HepG2 (cell line): Measurements from ENCODE around the gene IKZF3. TPM values are rescaled to one million over a fixed set of nuclear protein-coding genes. Genes with fewer than 3 reads are reported as not detected.

Experiments
- AGO1 ChIP-seq: fragments of 200-400 bp; formaldehyde crosslinking; IDR thresholded peaks from 2 replicates; pipeline ENCODE4 v1.6.1; 2017; ENCODE audit warnings: mild to moderate bottlenecking, low read depth, low read length, moderate library complexity; ENCODE audit not compliant: poor library complexity, severe bottlenecking
- BHLHE40 ChIP-seq: IDR thresholded peaks from 2 replicates; pipeline ENCODE4 v1.6.1; 2011; ENCODE audit warnings: low read length, improper control_type of control experiment
- CEBPG ChIP-seq: IDR thresholded peaks from 2 replicates; pipeline ENCODE4 v1.6.1; 2016
- FIP1L1 ChIP-seq: fragments of 200-400 bp; formaldehyde crosslinking; IDR thresholded peaks from 2 replicates; pipeline ENCODE4 v1.6.1; 2018; ENCODE audit warnings: low read depth, mild to moderate bottlenecking, low read length, moderate library complexity, borderline replicate concordance; ENCODE audit not compliant: insufficient read depth
- FOXP4 ChIP-seq: sonication (generic); formaldehyde crosslinking; IDR thresholded peaks from 2 replicates; pipeline ENCODE4 v1.4.0; 2020; ENCODE audit warnings: missing genetic modification reagents
- MEIS2 ChIP-seq: sonication (generic); formaldehyde crosslinking; IDR thresholded peaks from 2 replicates; pipeline ENCODE4 v1.9.0; 2021; ENCODE audit warnings: mild to moderate bottlenecking, missing genetic modification reagents
- NFYB ChIP-seq: sonication (generic); formaldehyde crosslinking; IDR thresholded peaks from 2 replicates; pipeline ENCODE4 v1.4.0; 2020; ENCODE audit warnings: missing genetic modification reagents
- PLRG1 ChIP-seq: fragments of 450-650 bp; conservative IDR thresholded peaks from 2 replicates; pipeline ENCODE4 v1.6.1; 2016
- SMARCE1 ChIP-seq: fragments of 450-650 bp; IDR thresholded peaks from 2 replicates; pipeline ENCODE4 v1.6.1; 2017; ENCODE audit warnings: borderline replicate concordance
- SP140L ChIP-seq: sonication (generic); formaldehyde crosslinking; IDR thresholded peaks from 2 replicates; pipeline ENCODE4 v1.4.0; 2020; ENCODE audit warnings: missing genetic modification reagents, borderline replicate concordance
- ZNF629 ChIP-seq: sonication (generic); formaldehyde crosslinking; conservative IDR thresholded peaks from 2 replicates; pipeline ENCODE4 v1.5.0; 2020; ENCODE audit warnings: missing genetic modification reagents
- ZNF766 ChIP-seq: sonication (generic); formaldehyde crosslinking; IDR thresholded peaks from 2 replicates; pipeline ENCODE4 v1.5.0; 2020; ENCODE audit warnings: missing genetic modification reagents, borderline replicate concordance
- ZSCAN20 ChIP-seq: sonication (generic); formaldehyde crosslinking; IDR thresholded peaks from 2 replicates; pipeline ENCODE4 v1.4.0; 2020; ENCODE audit warnings: missing genetic modification reagents, mild to moderate bottlenecking, borderline replicate concordance
- polyA plus RNA-seq, 8 experiments: library from polyadenylated mRNA; depleted of rRNA in 3 of 8; stranded (reverse) in 7 of 8; unstranded in 1 of 8; fragments of >200 nt; fragmentation: Illumina TruSeq in 4 of 8; extraction: Trizol in 4 of 8; gene quantifications; 2 replicates each; pipeline versions ENCODE4 v1.2.1 to v1.2.3, GENCODE V29; 2011 to 2016; ENCODE audit warnings: low read depth in 4 of 8, missing spikeins in 1 of 8, mixed read lengths in 1 of 8; ENCODE audit not compliant: insufficient read depth in 1 of 8
- total RNA-seq, 5 experiments: library from RNA; depleted of rRNA; stranded (reverse); fragments of >200 nt; fragmentation: Illumina TruSeq; extraction: Trizol; gene quantifications; 2 replicates each; pipeline ENCODE4 v1.2.3, GENCODE V29; 2016; ENCODE audit warnings: low read depth in 1 of 5
- TF ChIP-seq, protein P1 (sequence below): sonication (generic); formaldehyde crosslinking; IDR thresholded peaks from 2 replicates; pipeline ENCODE4 v1.9.0; 2021; ENCODE audit warnings: missing genetic modification reagents, borderline replicate concordance
- TF ChIP-seq, protein P2 (sequence below): sonication (generic); formaldehyde crosslinking; IDR thresholded peaks from 2 replicates; pipeline ENCODE4 v1.5.1; 2020; ENCODE audit warnings: missing genetic modification reagents, mild to moderate bottlenecking, borderline replicate concordance
- TF ChIP-seq, protein P3 (sequence below): sonication (generic); formaldehyde crosslinking; conservative IDR thresholded peaks from 2 replicates; pipeline ENCODE4 v1.4.0; 2020; ENCODE audit warnings: mild to moderate bottlenecking, missing genetic modification reagents, moderate library complexity
- TF ChIP-seq, protein P4 (sequence below): sonication (generic); formaldehyde crosslinking; IDR thresholded peaks from 2 replicates; pipeline ENCODE4 v1.8.1; 2022; ENCODE audit warnings: mild to moderate bottlenecking, missing genetic modification reagents

IKZF3 gene
- total and polyA plus RNA-seq, 2 of the 13 experiments (the other 11 are each of a cell fraction or from before 2014, with no cell fraction given): not detected

DNA sequence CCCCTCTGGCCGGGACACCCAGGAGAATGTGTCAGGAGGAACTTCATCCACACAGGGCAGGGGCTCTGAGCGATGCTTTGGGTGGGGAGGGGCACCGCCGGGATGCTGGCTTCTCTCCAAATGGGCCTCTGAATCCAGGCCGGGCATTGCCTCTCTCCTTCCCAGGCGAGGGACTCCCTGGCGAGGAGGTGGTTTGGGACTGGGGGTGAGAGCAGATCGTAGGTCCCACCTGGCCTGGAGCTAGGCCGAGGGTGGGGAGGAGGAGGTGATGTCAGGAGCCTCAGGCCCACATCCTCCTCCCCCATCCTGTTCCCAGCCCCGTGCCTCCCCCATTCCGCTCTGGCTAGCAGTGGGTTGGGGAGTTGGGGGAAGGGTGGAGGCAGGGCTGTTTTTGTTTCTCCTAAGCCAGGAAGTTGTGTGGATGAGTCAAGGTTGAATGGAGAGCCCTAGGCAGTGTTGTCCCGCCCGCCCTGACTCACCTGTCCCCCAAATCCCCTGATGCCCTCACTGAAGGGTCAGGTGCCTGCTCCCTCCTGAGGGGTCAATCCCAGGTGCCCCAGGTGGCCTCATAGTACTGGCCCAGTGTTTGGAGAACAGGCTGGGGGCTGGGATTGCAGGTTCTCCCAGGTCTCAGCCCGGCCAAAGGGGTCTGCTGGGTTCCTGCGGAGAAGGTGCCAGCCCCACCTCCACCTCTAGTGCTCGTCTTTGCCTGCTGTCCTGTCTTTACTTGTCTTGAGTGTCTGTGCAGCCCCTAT is 123.6 kb downstream of the IKZF3 start (continued):
- TF ChIP-seq, protein P1, sequence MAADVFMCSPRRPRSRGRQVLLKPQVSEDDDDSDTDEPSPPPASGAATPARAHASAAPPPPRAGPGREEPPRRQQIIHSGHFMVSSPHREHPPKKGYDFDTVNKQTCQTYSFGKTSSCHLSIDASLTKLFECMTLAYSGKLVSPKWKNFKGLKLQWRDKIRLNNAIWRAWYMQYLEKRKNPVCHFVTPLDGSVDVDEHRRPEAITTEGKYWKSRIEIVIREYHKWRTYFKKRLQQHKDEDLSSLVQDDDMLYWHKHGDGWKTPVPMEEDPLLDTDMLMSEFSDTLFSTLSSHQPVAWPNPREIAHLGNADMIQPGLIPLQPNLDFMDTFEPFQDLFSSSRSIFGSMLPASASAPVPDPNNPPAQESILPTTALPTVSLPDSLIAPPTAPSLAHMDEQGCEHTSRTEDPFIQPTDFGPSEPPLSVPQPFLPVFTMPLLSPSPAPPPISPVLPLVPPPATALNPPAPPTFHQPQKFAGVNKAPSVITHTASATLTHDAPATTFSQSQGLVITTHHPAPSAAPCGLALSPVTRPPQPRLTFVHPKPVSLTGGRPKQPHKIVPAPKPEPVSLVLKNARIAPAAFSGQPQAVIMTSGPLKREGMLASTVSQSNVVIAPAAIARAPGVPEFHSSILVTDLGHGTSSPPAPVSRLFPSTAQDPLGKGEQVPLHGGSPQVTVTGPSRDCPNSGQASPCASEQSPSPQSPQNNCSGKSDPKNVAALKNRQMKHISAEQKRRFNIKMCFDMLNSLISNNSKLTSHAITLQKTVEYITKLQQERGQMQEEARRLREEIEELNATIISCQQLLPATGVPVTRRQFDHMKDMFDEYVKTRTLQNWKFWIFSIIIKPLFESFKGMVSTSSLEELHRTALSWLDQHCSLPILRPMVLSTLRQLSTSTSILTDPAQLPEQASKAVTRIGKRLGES: no peak
- no peak for TF ChIP-seq FIP1L1
- no peak for TF ChIP-seq CEBPG
- TF ChIP-seq AGO1: peak; percentile 33
- no peak for TF ChIP-seq ZSCAN20
- no peak for TF ChIP-seq ZNF629 (CRISPR knock-in tag)
- TF ChIP-seq FOXP4 (CRISPR knock-in tag): peak; percentile 85
- TF ChIP-seq BHLHE40: no peak
- no peak for TF ChIP-seq SP140L (CRISPR knock-in tag)
- no peak; the same call in 1 of the 2 replicates for TF ChIP-seq ZNF766 (CRISPR knock-in tag)
- TF ChIP-seq, protein P2, sequence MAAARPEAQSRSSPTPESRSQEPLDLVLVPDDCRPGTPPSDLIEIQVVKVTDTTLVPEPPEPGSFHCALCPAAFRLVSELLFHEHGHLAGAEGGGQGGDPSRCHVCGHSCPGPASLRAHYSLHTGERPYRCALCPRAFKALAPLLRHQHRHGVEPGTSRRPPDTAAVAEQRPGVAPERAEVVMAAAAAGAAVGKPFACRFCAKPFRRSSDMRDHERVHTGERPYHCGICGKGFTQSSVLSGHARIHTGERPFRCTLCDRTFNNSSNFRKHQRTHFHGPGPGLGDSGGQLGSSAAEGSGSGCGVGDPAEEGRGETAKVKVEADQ (CRISPR knock-in tag): no peak
- TF ChIP-seq, protein P3, sequence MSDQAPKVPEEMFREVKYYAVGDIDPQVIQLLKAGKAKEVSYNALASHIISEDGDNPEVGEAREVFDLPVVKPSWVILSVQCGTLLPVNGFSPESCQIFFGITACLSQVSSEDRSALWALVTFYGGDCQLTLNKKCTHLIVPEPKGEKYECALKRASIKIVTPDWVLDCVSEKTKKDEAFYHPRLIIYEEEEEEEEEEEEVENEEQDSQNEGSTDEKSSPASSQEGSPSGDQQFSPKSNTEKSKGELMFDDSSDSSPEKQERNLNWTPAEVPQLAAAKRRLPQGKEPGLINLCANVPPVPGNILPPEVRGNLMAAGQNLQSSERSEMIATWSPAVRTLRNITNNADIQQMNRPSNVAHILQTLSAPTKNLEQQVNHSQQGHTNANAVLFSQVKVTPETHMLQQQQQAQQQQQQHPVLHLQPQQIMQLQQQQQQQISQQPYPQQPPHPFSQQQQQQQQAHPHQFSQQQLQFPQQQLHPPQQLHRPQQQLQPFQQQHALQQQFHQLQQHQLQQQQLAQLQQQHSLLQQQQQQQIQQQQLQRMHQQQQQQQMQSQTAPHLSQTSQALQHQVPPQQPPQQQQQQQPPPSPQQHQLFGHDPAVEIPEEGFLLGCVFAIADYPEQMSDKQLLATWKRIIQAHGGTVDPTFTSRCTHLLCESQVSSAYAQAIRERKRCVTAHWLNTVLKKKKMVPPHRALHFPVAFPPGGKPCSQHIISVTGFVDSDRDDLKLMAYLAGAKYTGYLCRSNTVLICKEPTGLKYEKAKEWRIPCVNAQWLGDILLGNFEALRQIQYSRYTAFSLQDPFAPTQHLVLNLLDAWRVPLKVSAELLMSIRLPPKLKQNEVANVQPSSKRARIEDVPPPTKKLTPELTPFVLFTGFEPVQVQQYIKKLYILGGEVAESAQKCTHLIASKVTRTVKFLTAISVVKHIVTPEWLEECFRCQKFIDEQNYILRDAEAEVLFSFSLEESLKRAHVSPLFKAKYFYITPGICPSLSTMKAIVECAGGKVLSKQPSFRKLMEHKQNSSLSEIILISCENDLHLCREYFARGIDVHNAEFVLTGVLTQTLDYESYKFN (CRISPR knock-in tag): peak; percentile 86
- TF ChIP-seq NFYB (CRISPR knock-in tag): no peak
- TF ChIP-seq MEIS2 (CRISPR knock-in tag): 0 out of 2 replicates have a peak, but pooled peaks have one; percentile 14
- no peak for TF ChIP-seq SMARCE1
- TF ChIP-seq PLRG1: no peak
- TF ChIP-seq, protein P4, sequence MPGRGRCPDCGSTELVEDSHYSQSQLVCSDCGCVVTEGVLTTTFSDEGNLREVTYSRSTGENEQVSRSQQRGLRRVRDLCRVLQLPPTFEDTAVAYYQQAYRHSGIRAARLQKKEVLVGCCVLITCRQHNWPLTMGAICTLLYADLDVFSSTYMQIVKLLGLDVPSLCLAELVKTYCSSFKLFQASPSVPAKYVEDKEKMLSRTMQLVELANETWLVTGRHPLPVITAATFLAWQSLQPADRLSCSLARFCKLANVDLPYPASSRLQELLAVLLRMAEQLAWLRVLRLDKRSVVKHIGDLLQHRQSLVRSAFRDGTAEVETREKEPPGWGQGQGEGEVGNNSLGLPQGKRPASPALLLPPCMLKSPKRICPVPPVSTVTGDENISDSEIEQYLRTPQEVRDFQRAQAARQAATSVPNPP (CRISPR knock-in tag): no peak
